ENCODE measurements around the gene RPL27. TPM values are rescaled to one million over a fixed set of nuclear protein-coding genes. Genes with fewer than 3 reads are reported as not detected.

The RPL27 gene
- total RNA-seq, 2 donors from 2014 or later, result 571 to 1,082 TPM

GRCh38 chr17:43020030-43020621 lies 21.9 kb downstream of the RPL27 start:
- Histone ChIP-seq H3K36me3 (no peaks in the 10 kb centered on the region), H3K4me3 (no peak overlapping the region), H3K27me3 (replicated peaks; ENCODE audit: insufficient read depth) (no peaks in the 10 kb centered on the region), H3K9me3 (no peaks in the 10 kb centered on the region), H3K27ac (peak overlapping the region; percentile 2 to 26), H3K4me1 (replicated peaks) (peaks cover 5% of the 10 kb centered on the region)
- TF ChIP-seq POLR2A (IDR thresholded peaks at IDR 0.05) (no peak), POLR2AphosphoS5 (IDR thresholded peaks at IDR 0.05) (no peak), CTCF (IDR thresholded peaks at IDR 0.05) (no peak)
- no peak for DNase-seq (ENCODE audit: low spot score)
- intact Hi-C loops (cut with DNase I), result loop anchor here (5.0 kb wide), 1 partner anchor 107 kb away; the partner anchor contains the start of gene BRCA1
- 66% methylated on average over 6 of the region's 6 CpGs for WGBS

- 23% methylated on average over 40 of the region's 40 CpGs for WGBS
- intact Hi-C loops (cut with DNase I), result loop anchor here (5.0 kb wide), 1 partner anchor 106 kb away; the partner anchor contains the start of gene BRCA1
- TF ChIP-seq POLR2A (IDR thresholded peaks at IDR 0.05) (peak; percentile 38), CTCF (IDR thresholded peaks at IDR 0.05) (no peak), POLR2AphosphoS5 (IDR thresholded peaks at IDR 0.05) (peak; percentile 17)
Measured at GRCh38 chr17:43020789-43021740, 22.8 kb downstream of the RPL27 start.

GRCh38 chr17:43021741-43022512 lies 23.7 kb downstream of the RPL27 start, which contains the start of gene VAT1:
VAT1 (minus strand) TSS chr17:43022385; CDS start chr17:43022322, 63 bp downstream.
- H3K27ac ChIP-seq, result peak within 1 kb of the TSS; percentile 80 to 85
- peak; percentile 74 for DNase-seq (ENCODE audit: low spot score)
- peaks cover 5% of the 10 kb centered on the region for H3K4me1 ChIP-seq (replicated peaks)
- H3K9me3 ChIP-seq, result no peaks in the 10 kb centered on the region
- H3K27me3 ChIP-seq (replicated peaks; ENCODE audit: insufficient read depth), result no peaks in the 10 kb centered on the region
- peak within 1 kb of the TSS; percentile 75 to 91 for H3K4me3 ChIP-seq
- TF ChIP-seq POLR2A (IDR thresholded peaks at IDR 0.05) (peak; percentile 77), POLR2AphosphoS5 (IDR thresholded peaks at IDR 0.05) (peak; percentile 58), CTCF (IDR thresholded peaks at IDR 0.05) (no peak)
- H3K36me3 ChIP-seq, result no peaks in the 10 kb centered on the region
- under 1% methylated on average over 70 of the region's 80 CpGs for WGBS
- intact Hi-C loops (cut with DNase I), result loop anchor here (5.0 kb wide), 1 partner anchor 105 kb away; the partner anchor contains the start of gene BRCA1

More at GRCh38 chr17:43020789-43021740, 22.8 kb downstream of the RPL27 start:
- Histone ChIP-seq H3K27ac (peak overlapping the region; percentile 80 to 85), H3K9me3 (no peaks in the 10 kb centered on the region), H3K36me3 (no peaks in the 10 kb centered on the region), H3K4me3 (peak overlapping the region; percentile 75 to 91), H3K4me1 (replicated peaks) (peaks cover 5% of the 10 kb centered on the region), H3K27me3 (replicated peaks; ENCODE audit: insufficient read depth) (no peaks in the 10 kb centered on the region)
- peak; percentile 46 for DNase-seq (ENCODE audit: low spot score)

- Histone ChIP-seq H3K9me3 (no peaks in the 10 kb centered on the region), H3K4me3 (peak within 1 kb of the TSS; percentile 35 to 39), H3K27ac (peak within 1 kb of the TSS; percentile 68 to 86), H3K36me3 (no peaks in the 10 kb centered on the region), H3K4me1 (replicated peaks) (peaks cover 5% of the 10 kb centered on the region), H3K27me3 (replicated peaks; ENCODE audit: insufficient read depth) (no peaks in the 10 kb centered on the region)
- intact Hi-C loops (cut with DNase I), result loop anchor here (5.0 kb wide), 1 partner anchor 103 kb away; the partner anchor contains the start of gene BRCA1
- WGBS, result under 1% methylated on average over 38 of the region's 61 CpGs
- TF ChIP-seq POLR2AphosphoS5 (IDR thresholded peaks at IDR 0.05) (peak; percentile 79), CTCF (IDR thresholded peaks at IDR 0.05) (peak; percentile 58 to 95 (median 72)), POLR2A (IDR thresholded peaks at IDR 0.05) (peak; percentile 59)
- peak; percentile 87 for DNase-seq (ENCODE audit: low spot score)
Measured at GRCh38 chr17:43024407-43025289, 26.4 kb downstream of the RPL27 start, which contains the start of gene RND2. RND2 (plus strand) TSS chr17:43025231; CDS start chr17:43025348, 117 bp downstream.
